Activated effector memory CD4-positive, alpha-beta T cell treated with Interleukin-2 at 50 U/mL for 16 hours (primary cell): ENCODE measurements around the gene TSEN54.

Experiments used
- DNase-seq: peaks from one replicate; pipeline ENCODE4 v3.0.0-alpha.2; 2020

TSEN54 gene

GRCh38 chr17:75521951-75522727 lies 5.8 kb downstream of the TSEN54 start:
- no peak for DNase-seq

GRCh38 chr17:75523647-75524046 lies 7.3 kb downstream of the TSEN54 start:
- DNase-seq, result no peak

- no peak for DNase-seq
Observed at GRCh38 chr17:75524269-75524969, 8.1 kb downstream of the TSEN54 start.

GRCh38 chr17:75524970-75525805 lies 8.9 kb downstream of the TSEN54 start, which contains the start of gene LLGL2:
TSS of gene LLGL2 (plus strand) at chr17:75525697. CDS start at chr17:75543427, 17,730 bp downstream.
- DNase-seq, result peak; percentile 85

GRCh38 chr17:75525806-75526554 lies 9.7 kb downstream of the TSEN54 start:
- no peak for DNase-seq

- DNase-seq, result no peak
Observed at GRCh38 chr17:75526555-75527270, 10.4 kb downstream of the TSEN54 start.

- DNase-seq, result no peak
Observed at GRCh38 chr17:75530837-75531720, 14.8 kb downstream of the TSEN54 start.

GRCh38 chr17:75531721-75532072 lies 15.4 kb downstream of the TSEN54 start:
- no peak for DNase-seq

- peak; percentile 58 for DNase-seq
Observed at GRCh38 chr17:75535119-75535537, 18.8 kb downstream of the TSEN54 start.

- no peak for DNase-seq
Observed at GRCh38 chr17:75535871-75536270, 19.5 kb downstream of the TSEN54 start.

GRCh38 chr17:75536366-75536765 lies 20.0 kb downstream of the TSEN54 start:
- DNase-seq, result no peak

GRCh38 chr17:75539967-75540729 lies 23.8 kb downstream of the TSEN54 start:
- DNase-seq, result no peak

- DNase-seq, result no peak
Observed at GRCh38 chr17:75540923-75541503, 24.7 kb downstream of the TSEN54 start.

- DNase-seq, result no peak
Observed at GRCh38 chr17:75542229-75542628, 25.9 kb downstream of the TSEN54 start.

- no peak for DNase-seq
Observed at GRCh38 chr17:75542728-75543336, 26.5 kb downstream of the TSEN54 start.

- DNase-seq, result no peak
Observed at GRCh38 chr17:75544250-75544649, 27.9 kb downstream of the TSEN54 start.

GRCh38 chr17:75546181-75546580 lies 29.9 kb downstream of the TSEN54 start:
- no peak for DNase-seq

- no peak for DNase-seq
Observed at GRCh38 chr17:75547091-75547490, 30.8 kb downstream of the TSEN54 start.

GRCh38 chr17:75548813-75549212 lies 32.5 kb downstream of the TSEN54 start:
- DNase-seq, result no peak
